Body of pancreas (tissue), 4 donors: Measurements from ENCODE around the gene TSR1. TPM values are rescaled to one million over a fixed set of nuclear protein-coding genes. Genes with fewer than 3 reads are reported as not detected.

Source experiments
- ATAC-seq: fragments of 150-250 bp; one replicate; pipeline ENCODE4 v1.9.1; 2016
- DNase-seq, 4 donors: peaks; one replicate each; pipeline ENCODE4 v3.0.0-alpha.2; 2019
- H3K27ac ChIP-seq, 4 donors: fragments of 200-600 bp; sonication (generic); 1 replicate in 3 of 4; 2 replicates in 1 of 4; pipeline versions ENCODE4 v1.5.1 to v1.6.1; 2016 to 2019; ENCODE audit warnings: mild to moderate bottlenecking in 1 of 4, mixed read lengths in 1 of 4, moderate library complexity in 1 of 4
- H3K27me3 ChIP-seq, 2 donors: fragments of 200-600 bp; sonication (generic); one replicate each; pipeline ENCODE4 v1.6.0; 2016; ENCODE audit warnings: mild to moderate bottlenecking in 1 of 2
- H3K36me3 ChIP-seq, 2 donors: fragments of 200-600 bp; sonication (generic); replicated peaks in 1 of 2; 2 replicates each; pipeline ENCODE4 v1.5.1; 2016; ENCODE audit warnings: low read depth in 2 of 2; ENCODE audit not compliant: insufficient read depth in 1 of 2
- H3K4me1 ChIP-seq: fragments of 200-600 bp; sonication (generic); one replicate; pipeline ENCODE4 v1.6.0; 2016
- H3K4me3 ChIP-seq, 2 donors: fragments of 200-600 bp; sonication (generic); 1 replicate in 1 of 2; 2 replicates in 1 of 2; pipeline ENCODE4 v1.5.1; 2016 to 2019
- H3K9me3 ChIP-seq, 3 donors: fragments of 200-600 bp; sonication (generic); 1 replicate in 2 of 3; 2 replicates in 1 of 3; pipeline ENCODE4 v1.5.1; 2016
- CTCF ChIP-seq, 7 experiments: fragments of 450-650 bp in 4 of 7; fragments of 200-600 bp in 3 of 7; sonication (generic) in 3 of 7; IDR thresholded peaks; one replicate each; pipeline ENCODE4 v1.5.1; 2016 to 2019; ENCODE audit warnings: antibody characterized with exemption in 7 of 7
- POLR2A ChIP-seq, 3 donors: fragments of 450-650 bp; IDR thresholded peaks; one replicate each; pipeline ENCODE4 v1.6.1; 2016; ENCODE audit warnings: antibody characterized with exemption in 3 of 3, mild to moderate bottlenecking in 2 of 3
- WGBS, 2 donors: methylation state at CpG; one replicate each; pipeline ENCODE4 v1.1.5; 2017; 5-methylcytosine and 5-hydroxymethylcytosine counted together
- intact Hi-C: fragments of 100-400 bp; cut with DNase I; formaldehyde crosslinking; loops from one replicate; pipeline ENCODE4 v1.15.1; 2023
- total RNA-seq, 2 donors: library from RNA; depleted of rRNA; stranded (reverse); fragments of >200 nt; gene quantifications; one replicate each; pipeline ENCODE4 v1.1.0, GENCODE V29; 2016

The TSR1 gene
- total RNA-seq, 2 donors from 2014 or later, result 24.9 to 59.3 TPM

- TF ChIP-seq CTCF (IDR thresholded peaks at IDR 0.05) (no peak), POLR2A (IDR thresholded peaks at IDR 0.05) (no peak)
- H3K27me3 ChIP-seq, result no peaks in the 10 kb centered on the region
- intact Hi-C loops, result no loop called here
- H3K9me3 ChIP-seq, result no peaks in the 10 kb centered on the region
- WGBS, 2 donors, result 81 to 89% methylated on average over 11 to 18 of the region's 20 CpGs
- no peak overlapping the region for H3K4me3 ChIP-seq
- no peak overlapping the region for H3K27ac ChIP-seq
- ATAC-seq (no peak), DNase-seq (no peak)
- no peaks in the 10 kb centered on the region for H3K4me1 ChIP-seq
- H3K36me3 ChIP-seq, result no peaks in the 10 kb centered on the region
Observed at GRCh38 chr17:2369551-2370210, 33.4 kb upstream of the TSR1 start.

- no peaks in the 10 kb centered on the region for H3K9me3 ChIP-seq
- H3K27me3 ChIP-seq, result no peaks in the 10 kb centered on the region
- no peaks in the 10 kb centered on the region for H3K4me1 ChIP-seq
- intact Hi-C loops, result no loop called here
- H3K36me3 ChIP-seq, result no peaks in the 10 kb centered on the region
- no peak overlapping the region for H3K4me3 ChIP-seq
- TF ChIP-seq POLR2A (IDR thresholded peaks at IDR 0.05) (no peak), CTCF (IDR thresholded peaks at IDR 0.05) (no peak)
- ATAC-seq (no peak), DNase-seq (no peak)
- no peak overlapping the region for H3K27ac ChIP-seq
- WGBS, 2 donors, result 79 to 87% methylated on average over 5 of the region's 5 CpGs
Observed at GRCh38 chr17:2369039-2369438, 32.8 kb upstream of the TSR1 start.

- H3K36me3 ChIP-seq, result no peaks in the 10 kb centered on the region
Observed at GRCh38 chr17:2368359-2368758, 32.1 kb upstream of the TSR1 start.

GRCh38 chr17:2366747-2367494 is 30.7 kb upstream of the TSR1 start:
- Histone ChIP-seq H3K9me3 (no peaks in the 10 kb centered on the region), H3K27me3 (no peaks in the 10 kb centered on the region), H3K4me1 (no peaks in the 10 kb centered on the region), H3K4me3 (no peak overlapping the region), H3K36me3 (peaks cover 0 to 4% of the 10 kb centered on the region in 2 donors), H3K27ac (no peak overlapping the region)
- no peak for ATAC-seq
- DNase-seq, result no peak
- intact Hi-C loops, result no loop called here
- 86 to 89% methylated on average over 23 to 26 of the region's 26 CpGs for whole genome bisulfite sequencing, 2 donors
- TF ChIP-seq CTCF (IDR thresholded peaks at IDR 0.05) (no peak), POLR2A (IDR thresholded peaks at IDR 0.05) (no peak)

More at GRCh38 chr17:2368359-2368758, 32.1 kb upstream of the TSR1 start:
- 75 to 91% methylated on average over 6 to 8 of the region's 8 CpGs for WGBS, 2 donors
- intact Hi-C loops, result no loop called here
- DNase-seq, result no peak
- TF ChIP-seq CTCF (IDR thresholded peaks at IDR 0.05) (no peak), POLR2A (IDR thresholded peaks at IDR 0.05) (no peak)
- Histone ChIP-seq H3K9me3 (no peaks in the 10 kb centered on the region), H3K27me3 (no peaks in the 10 kb centered on the region), H3K4me1 (no peaks in the 10 kb centered on the region), H3K27ac (no peak overlapping the region), H3K4me3 (no peak overlapping the region)
- no peak for ATAC-seq
